ENCODE measurements around the gene CPLX3. TPM values are rescaled to one million over a fixed set of nuclear protein-coding genes. Genes with fewer than 3 reads are reported as not detected.

CPLX3 gene
- total RNA-seq, 1 donor from 2014 or later: 0.32 TPM

DNA sequence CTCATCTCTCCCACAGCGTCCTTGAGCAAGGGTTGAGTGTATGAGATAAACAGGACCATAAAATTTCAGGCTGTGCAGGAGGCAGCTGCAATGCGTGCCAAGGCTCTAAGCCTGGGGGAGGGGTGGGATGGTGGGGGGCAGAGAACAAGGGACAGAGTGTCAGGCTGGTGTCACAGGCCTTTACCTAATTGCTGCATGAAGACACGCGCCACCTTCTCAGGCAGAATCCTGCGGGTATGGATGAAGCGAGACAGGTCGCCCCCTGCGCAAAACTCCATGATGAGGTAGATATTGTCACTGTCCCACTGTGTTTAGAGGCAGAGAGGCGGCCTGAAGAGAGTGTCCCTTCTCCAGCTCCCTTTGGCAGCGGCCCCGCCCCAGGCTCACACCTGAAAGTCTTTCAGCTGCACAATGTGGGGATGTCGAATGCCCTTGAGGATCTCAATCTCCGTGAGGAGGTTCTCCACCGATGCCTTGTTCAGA, 15.5 kb downstream of the CPLX3 start:
- Mint-ChIP-seq H3K4me1 (ENCODE audit: low read depth, unreplicated experiment) (peaks cover 12% of the 10 kb centered on the region), H3K27ac (ENCODE audit: unreplicated experiment) (no peak overlapping the region), H3K4me3 (ENCODE audit: unreplicated experiment) (peak overlapping the region; percentile 88), H3K36me3 (ENCODE audit: unreplicated experiment) (no peaks in the 10 kb centered on the region), H3K9me3 (ENCODE audit: unreplicated experiment) (peaks cover 4% of the 10 kb centered on the region), H3K27me3 (ENCODE audit: unreplicated experiment) (peaks cover 9% of the 10 kb centered on the region)
- TF ChIP-seq, protein P1, sequence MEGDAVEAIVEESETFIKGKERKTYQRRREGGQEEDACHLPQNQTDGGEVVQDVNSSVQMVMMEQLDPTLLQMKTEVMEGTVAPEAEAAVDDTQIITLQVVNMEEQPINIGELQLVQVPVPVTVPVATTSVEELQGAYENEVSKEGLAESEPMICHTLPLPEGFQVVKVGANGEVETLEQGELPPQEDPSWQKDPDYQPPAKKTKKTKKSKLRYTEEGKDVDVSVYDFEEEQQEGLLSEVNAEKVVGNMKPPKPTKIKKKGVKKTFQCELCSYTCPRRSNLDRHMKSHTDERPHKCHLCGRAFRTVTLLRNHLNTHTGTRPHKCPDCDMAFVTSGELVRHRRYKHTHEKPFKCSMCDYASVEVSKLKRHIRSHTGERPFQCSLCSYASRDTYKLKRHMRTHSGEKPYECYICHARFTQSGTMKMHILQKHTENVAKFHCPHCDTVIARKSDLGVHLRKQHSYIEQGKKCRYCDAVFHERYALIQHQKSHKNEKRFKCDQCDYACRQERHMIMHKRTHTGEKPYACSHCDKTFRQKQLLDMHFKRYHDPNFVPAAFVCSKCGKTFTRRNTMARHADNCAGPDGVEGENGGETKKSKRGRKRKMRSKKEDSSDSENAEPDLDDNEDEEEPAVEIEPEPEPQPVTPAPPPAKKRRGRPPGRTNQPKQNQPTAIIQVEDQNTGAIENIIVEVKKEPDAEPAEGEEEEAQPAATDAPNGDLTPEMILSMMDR (IDR thresholded peaks at IDR 0.05; ENCODE audit: partially characterized antibody, unreplicated experiment): no peak
- no peak for DNase-seq

DNA sequence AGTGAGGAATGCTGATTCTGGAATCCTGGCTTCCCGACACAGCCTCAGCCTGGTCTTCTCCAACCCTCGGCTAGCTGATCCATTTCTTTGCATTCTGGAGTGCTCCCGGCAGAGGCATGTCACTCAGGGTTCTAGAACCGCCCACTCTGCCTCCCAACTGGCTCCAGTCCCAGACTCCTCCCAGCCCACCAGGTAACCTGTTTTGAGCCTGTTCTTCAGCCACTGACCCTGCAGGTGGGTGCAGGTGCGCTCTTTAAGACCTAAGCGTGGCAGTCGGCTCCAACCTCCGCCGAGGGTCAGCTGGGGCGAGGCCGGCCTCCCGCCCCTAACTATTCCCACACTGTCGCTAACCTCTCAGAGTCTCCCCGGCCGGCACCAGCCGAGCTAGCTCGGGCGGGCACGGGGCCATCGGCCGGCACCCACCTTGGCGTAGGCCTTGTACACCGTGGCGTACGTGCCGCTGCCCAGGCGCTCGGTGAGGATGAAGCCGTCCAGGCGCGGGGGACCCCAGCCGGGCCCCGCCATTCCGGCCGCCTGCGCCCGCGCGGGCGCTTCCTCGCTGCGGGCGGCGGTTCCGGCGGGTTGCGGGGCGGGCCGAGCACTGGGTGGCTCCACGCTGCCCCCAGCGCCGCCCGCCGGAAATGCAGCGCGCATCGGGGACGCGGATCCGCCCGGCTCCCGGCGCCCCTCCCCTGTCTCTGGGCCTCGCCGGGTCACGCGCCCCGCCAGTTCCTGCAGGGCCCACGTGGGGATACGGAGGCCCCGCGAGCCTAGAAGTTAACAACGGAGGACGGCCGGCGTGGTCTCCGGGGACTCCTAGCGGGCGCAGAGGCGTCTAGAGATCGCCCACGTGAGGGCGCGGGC, 16.4 kb downstream of the CPLX3 start, which contains the start of gene ULK3:
ULK3 (minus strand) TSS at position 576 of the 864 bp plus-strand sequence; CDS start at position 525, 51 bp downstream.
- DNase-seq: peak; percentile 94
- peaks cover 7% of the 10 kb centered on the region for H3K4me1 Mint-ChIP-seq (ENCODE audit: low read depth, unreplicated experiment)
- peaks cover 4% of the 10 kb centered on the region for H3K9me3 Mint-ChIP-seq (ENCODE audit: unreplicated experiment)
- H3K27ac Mint-ChIP-seq (ENCODE audit: unreplicated experiment): peak within 1 kb of the TSS; percentile 88
- peaks cover 9% of the 10 kb centered on the region for H3K27me3 Mint-ChIP-seq (ENCODE audit: unreplicated experiment)
- H3K36me3 Mint-ChIP-seq (ENCODE audit: unreplicated experiment): no peaks in the 10 kb centered on the region
- TF ChIP-seq, protein P1 (IDR thresholded peaks at IDR 0.05; ENCODE audit: partially characterized antibody, unreplicated experiment): peak; percentile 83
- H3K4me3 Mint-ChIP-seq (ENCODE audit: unreplicated experiment): peak within 1 kb of the TSS; percentile 88

DNA sequence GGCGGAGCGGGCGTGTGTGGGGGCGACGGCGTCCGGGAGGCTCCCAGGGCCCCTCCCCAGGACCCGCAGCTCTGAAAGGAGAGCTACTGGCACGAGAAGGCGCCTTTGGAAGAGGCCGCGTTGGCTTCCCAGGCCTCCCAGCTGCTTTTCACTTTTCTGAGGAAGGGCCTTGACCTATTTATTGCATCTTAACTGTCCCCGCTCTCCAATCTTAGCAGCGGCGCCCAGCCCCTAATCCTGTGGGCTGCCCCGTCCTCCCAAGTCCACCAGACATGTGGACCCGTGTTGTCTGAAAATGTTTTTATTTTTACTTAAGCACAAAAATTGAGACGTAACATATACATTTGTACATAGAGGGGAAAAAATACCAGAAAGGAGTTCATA, 17.0 kb downstream of the CPLX3 start:
- Mint-ChIP-seq H3K4me1 (ENCODE audit: low read depth, unreplicated experiment) (peaks cover 7% of the 10 kb centered on the region), H3K36me3 (ENCODE audit: unreplicated experiment) (no peaks in the 10 kb centered on the region), H3K27ac (ENCODE audit: unreplicated experiment) (peak overlapping the region; percentile 88), H3K9me3 (ENCODE audit: unreplicated experiment) (peaks cover 4% of the 10 kb centered on the region), H3K27me3 (ENCODE audit: unreplicated experiment) (peaks cover 12% of the 10 kb centered on the region), H3K4me3 (ENCODE audit: unreplicated experiment) (peak overlapping the region; percentile 87)
- TF ChIP-seq, protein P1 (IDR thresholded peaks at IDR 0.05; ENCODE audit: partially characterized antibody, unreplicated experiment): no peak
- DNase-seq: no peak

DNA sequence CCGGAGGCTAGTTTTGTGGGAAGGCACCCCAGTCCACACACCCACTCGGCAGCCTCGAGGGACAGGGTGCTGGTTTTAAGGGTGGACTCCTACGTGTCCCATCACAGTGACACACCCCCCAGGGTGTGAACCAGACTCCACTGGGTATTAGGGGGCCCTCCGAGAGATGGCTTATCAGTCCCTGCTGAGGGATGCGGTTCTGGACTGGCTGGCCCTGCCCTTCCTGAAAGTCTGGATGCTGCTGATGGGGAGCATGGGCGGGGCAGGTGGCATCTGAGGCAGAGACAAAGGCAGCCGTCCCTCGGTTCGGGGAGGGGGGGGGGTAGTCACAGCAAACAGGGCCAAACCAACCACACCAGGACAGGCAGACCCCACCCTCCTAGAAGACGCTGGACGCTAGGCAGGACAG, 17.5 kb downstream of the CPLX3 start:
- peaks cover 12% of the 10 kb centered on the region for H3K27me3 Mint-ChIP-seq (ENCODE audit: unreplicated experiment)
- H3K36me3 Mint-ChIP-seq (ENCODE audit: unreplicated experiment): no peaks in the 10 kb centered on the region
- peaks cover 7% of the 10 kb centered on the region for H3K4me1 Mint-ChIP-seq (ENCODE audit: low read depth, unreplicated experiment)
- no peak for DNase-seq
- TF ChIP-seq, protein P1 (IDR thresholded peaks at IDR 0.05; ENCODE audit: partially characterized antibody, unreplicated experiment): no peak
- H3K9me3 Mint-ChIP-seq (ENCODE audit: unreplicated experiment): peaks cover 6% of the 10 kb centered on the region
- no peak overlapping the region for H3K27ac Mint-ChIP-seq (ENCODE audit: unreplicated experiment)
- no peak overlapping the region for H3K4me3 Mint-ChIP-seq (ENCODE audit: unreplicated experiment)
